A673 (cell line): ENCODE results near the gene TTC7B. TPM values are rescaled to one million over a fixed set of nuclear protein-coding genes. Genes with fewer than 3 reads are reported as not detected.

Experiments
- BruUV-seq: library from RNA; stranded (reverse); fragments of 400-500 nt; replicated peaks from 2 replicates; lab custom pipeline; 2021; lab: Mats Ljungman, UMichigan
- CTCF ChIA-PET: fragments of 300-600 bp; sonication (Branson Sonifier 250); formaldehyde crosslinking; loops from one replicate; lab custom pipeline; 2022; ENCODE audit warnings: antibody characterized with exemption; lab: Charles Lee
- POLR2A ChIA-PET: fragments of 300-600 bp; sonication (Branson Sonifier 250); formaldehyde crosslinking; loops from one replicate; lab custom pipeline; 2022; ENCODE audit warnings: antibody characterized with exemption; ENCODE audit not compliant: low non-redundant PET; lab: Charles Lee
- DNase-seq: peaks from one replicate; pipeline ENCODE4 v3.0.0-alpha.2; 2015; ENCODE audit warnings: low spot score
- H3K27ac ChIP-seq: fragments of 200-600 bp; sonication (generic); 2 replicates; pipeline ENCODE4 v1.5.1; 2016; ENCODE audit warnings: mixed run types, low read depth, mild to moderate bottlenecking, mixed read lengths, antibody characterized with exemption, low read length; ENCODE audit not compliant: poor library complexity, severe bottlenecking
- H3K27me3 ChIP-seq: fragments of 200-600 bp; sonication (generic); replicated peaks from 2 replicates; pipeline ENCODE4 v1.6.1; 2017; ENCODE audit warnings: mixed run types, low read depth, mild to moderate bottlenecking, mixed read lengths, antibody characterized with exemption, low read length; ENCODE audit not compliant: insufficient read depth, poor library complexity
- H3K36me3 ChIP-seq: fragments of 200-600 bp; sonication (generic); 2 replicates; pipeline ENCODE4 v1.6.1; 2016; ENCODE audit warnings: mixed run types, mild to moderate bottlenecking, mixed read lengths, antibody characterized with exemption, low read length; ENCODE audit not compliant: insufficient read depth, poor library complexity, severe bottlenecking
- H3K4me1 ChIP-seq: fragments of 200-600 bp; sonication (generic); 2 replicates; pipeline ENCODE4 v1.6.1; 2017; ENCODE audit warnings: mixed run types, mild to moderate bottlenecking, mixed read lengths, antibody characterized with exemption, low read length; ENCODE audit not compliant: insufficient read depth, poor library complexity, severe bottlenecking
- H3K4me3 ChIP-seq: fragments of 200-600 bp; sonication (generic); 2 replicates; pipeline ENCODE4 v1.5.1; 2016; ENCODE audit warnings: low read depth, mixed run types, mild to moderate bottlenecking, mixed read lengths, low read length; ENCODE audit not compliant: poor library complexity, severe bottlenecking
- H3K9me3 ChIP-seq: fragments of 200-600 bp; sonication (generic); 2 replicates; pipeline ENCODE4 v1.6.1; 2016; ENCODE audit warnings: mixed run types, low read depth, mild to moderate bottlenecking, mixed read lengths, antibody characterized with exemption, low read length; ENCODE audit not compliant: poor library complexity, severe bottlenecking
- EZH2 ChIP-seq: fragments of 200-600 bp; sonication (generic); IDR thresholded peaks from 2 replicates; pipeline ENCODE4 v1.6.1; 2017; ENCODE audit warnings: borderline replicate concordance, low read depth, mild to moderate bottlenecking, mixed read lengths, antibody characterized with exemption, low read length; ENCODE audit not compliant: poor library complexity, severe bottlenecking
- intact Hi-C: fragments of 100-400 bp; cut with micrococcal nuclease; formaldehyde crosslinking; loops from one replicate; pipeline ENCODE4 v1.10.0; 2022; ENCODE audit not compliant: unreplicated experiment
- total RNA-seq: library from RNA; stranded (reverse); gene quantifications from 2 replicates; pipeline ENCODE4 v1.2.3, GENCODE V29; 2021
- TF ChIP-seq, protein P1 (sequence below): fragments of 300-800, 200-600 bp; sonication (generic); conservative IDR thresholded peaks from 2 replicates; pipeline ENCODE4 v1.5.1; 2017; ENCODE audit warnings: low read depth, mild to moderate bottlenecking, antibody characterized with exemption, low read length, moderate library complexity, mixed read lengths

TTC7B gene
- total RNA-seq, 1 experiment from 2014 or later: 39.2 TPM

- no peak for DNase-seq
- Histone ChIP-seq H3K4me3 (no peak overlapping the region), H3K9me3 (no peaks in the 10 kb centered on the region), H3K36me3 (no peaks in the 10 kb centered on the region), H3K27ac (no peak overlapping the region), H3K27me3 (no peaks in the 10 kb centered on the region), H3K4me1 (peaks cover 16% of the 10 kb centered on the region)
- no peak for TF ChIP-seq EZH2
- TF ChIP-seq, protein P1, sequence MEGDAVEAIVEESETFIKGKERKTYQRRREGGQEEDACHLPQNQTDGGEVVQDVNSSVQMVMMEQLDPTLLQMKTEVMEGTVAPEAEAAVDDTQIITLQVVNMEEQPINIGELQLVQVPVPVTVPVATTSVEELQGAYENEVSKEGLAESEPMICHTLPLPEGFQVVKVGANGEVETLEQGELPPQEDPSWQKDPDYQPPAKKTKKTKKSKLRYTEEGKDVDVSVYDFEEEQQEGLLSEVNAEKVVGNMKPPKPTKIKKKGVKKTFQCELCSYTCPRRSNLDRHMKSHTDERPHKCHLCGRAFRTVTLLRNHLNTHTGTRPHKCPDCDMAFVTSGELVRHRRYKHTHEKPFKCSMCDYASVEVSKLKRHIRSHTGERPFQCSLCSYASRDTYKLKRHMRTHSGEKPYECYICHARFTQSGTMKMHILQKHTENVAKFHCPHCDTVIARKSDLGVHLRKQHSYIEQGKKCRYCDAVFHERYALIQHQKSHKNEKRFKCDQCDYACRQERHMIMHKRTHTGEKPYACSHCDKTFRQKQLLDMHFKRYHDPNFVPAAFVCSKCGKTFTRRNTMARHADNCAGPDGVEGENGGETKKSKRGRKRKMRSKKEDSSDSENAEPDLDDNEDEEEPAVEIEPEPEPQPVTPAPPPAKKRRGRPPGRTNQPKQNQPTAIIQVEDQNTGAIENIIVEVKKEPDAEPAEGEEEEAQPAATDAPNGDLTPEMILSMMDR: no peak
- POLR2A ChIA-PET: no interaction called here
- no TSS peak for BruUV-seq
- CTCF ChIA-PET: no interaction called here
- intact Hi-C loops: no loop called here
Measured at GRCh38 chr14:90602088-90602687, 214.0 kb downstream of the TTC7B start.

- H3K27ac ChIP-seq: no peak overlapping the region
- peaks cover 16% of the 10 kb centered on the region for H3K4me1 ChIP-seq
- H3K36me3 ChIP-seq: no peaks in the 10 kb centered on the region
- TF ChIP-seq EZH2: no peak
- TF ChIP-seq, protein P1: no peak
- POLR2A ChIA-PET: no interaction called here
- no peaks in the 10 kb centered on the region for H3K9me3 ChIP-seq
- H3K4me3 ChIP-seq: no peak overlapping the region
- no peaks in the 10 kb centered on the region for H3K27me3 ChIP-seq
- CTCF ChIA-PET: no interaction called here
- DNase-seq: no peak
- intact Hi-C loops: no loop called here
- BruUV-seq: no TSS peak
Measured at GRCh38 chr14:90601563-90601962, 214.7 kb downstream of the TTC7B start.

DNA sequence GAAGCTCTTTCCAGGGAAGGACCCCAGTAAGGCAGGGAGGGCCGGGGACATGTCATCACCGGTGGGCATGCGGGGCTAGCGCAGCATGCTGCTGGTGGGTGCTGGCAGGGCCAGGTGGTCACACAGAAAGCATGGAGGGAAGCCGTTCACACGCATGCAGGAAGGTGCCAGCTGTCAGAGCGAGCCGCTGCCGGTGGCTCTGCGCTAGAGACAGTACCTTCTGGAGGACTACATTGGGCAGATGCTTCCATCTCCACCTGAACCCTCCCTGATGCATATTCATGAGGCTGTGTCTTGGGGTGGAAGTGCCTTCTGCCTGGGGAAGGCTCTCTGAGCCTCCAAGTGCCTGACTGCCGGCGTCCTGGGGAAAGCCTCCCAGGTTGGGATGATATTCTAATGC, 215.6 kb downstream of the TTC7B start:
- POLR2A ChIA-PET: no interaction called here
- H3K36me3 ChIP-seq: no peaks in the 10 kb centered on the region
- TF ChIP-seq, protein P1: no peak
- TF ChIP-seq EZH2: no peak
- H3K27ac ChIP-seq: no peak overlapping the region
- CTCF ChIA-PET: no interaction called here
- intact Hi-C loops: no loop called here
- H3K27me3 ChIP-seq: no peaks in the 10 kb centered on the region
- H3K4me1 ChIP-seq: peaks cover 16% of the 10 kb centered on the region
- no TSS peak for BruUV-seq
- H3K4me3 ChIP-seq: no peak overlapping the region
- DNase-seq: no peak
- no peaks in the 10 kb centered on the region for H3K9me3 ChIP-seq
